ENCODE measurements around the gene ING5. TPM values are rescaled to one million over a fixed set of nuclear protein-coding genes. Genes with fewer than 3 reads are reported as not detected.
"Not testable (repeated sequence)": the region's sequence is repeated elsewhere in the genome, so short reads cannot be mapped to it uniquely, and the experiment has no call there.

The ING5 gene
- total RNA-seq, 1 donor from 2014 or later: 41.5 TPM

GRCh38 chr2:241738040-241738686 lies 36.3 kb downstream of the ING5 start:
- no peak for TF ChIP-seq POLR2AphosphoS5 (IDR thresholded peaks at IDR 0.05; ENCODE audit: insufficient read depth in 1 of 2, low read depth in 1 of 2)
- TF ChIP-seq CTCF (IDR thresholded peaks at IDR 0.05): no peak
- no peak for TF ChIP-seq POLR2A (IDR thresholded peaks at IDR 0.05)
- Histone ChIP-seq H3K36me3 (no peaks in the 10 kb centered on the region), H3K4me3 (no peak overlapping the region), H3K27me3 (no peaks in the 10 kb centered on the region), H3K27ac (no peak overlapping the region), H3K9me3 (no peaks in the 10 kb centered on the region), H3K4me1 (peaks cover 30% of the 10 kb centered on the region)
- DNase-seq (ENCODE audit: extremely low spot score in 2 of 2): no peak
- intact Hi-C loops (cut with DNase I): no loop called here

- intact Hi-C loops (cut with DNase I): no loop called here
- H3K27ac ChIP-seq: no peak overlapping the region
- H3K9me3 ChIP-seq: no peaks in the 10 kb centered on the region
- H3K4me1 ChIP-seq: peaks cover 23% of the 10 kb centered on the region
- H3K4me3 ChIP-seq: no peak overlapping the region
- no peak for DNase-seq (ENCODE audit: extremely low spot score in 2 of 2)
- H3K27me3 ChIP-seq: no peaks in the 10 kb centered on the region
- TF ChIP-seq POLR2AphosphoS5 (IDR thresholded peaks at IDR 0.05; ENCODE audit: insufficient read depth in 1 of 2, low read depth in 1 of 2) (no peak), CTCF (IDR thresholded peaks at IDR 0.05) (no peak), POLR2A (IDR thresholded peaks at IDR 0.05) (no peak)
- H3K36me3 ChIP-seq: peaks cover 0 to 8% of the 10 kb centered on the region in 2 donors
Measured at GRCh38 chr2:241739177-241739576, 37.3 kb downstream of the ING5 start.

- Histone ChIP-seq H3K27ac (no peak overlapping the region), H3K36me3 (peaks cover 0 to 13% of the 10 kb centered on the region in 2 donors), H3K4me1 (peaks cover 23% of the 10 kb centered on the region), H3K27me3 (no peaks in the 10 kb centered on the region), H3K4me3 (no peak overlapping the region), H3K9me3 (no peaks in the 10 kb centered on the region)
- DNase-seq (ENCODE audit: extremely low spot score in 2 of 2): no peak
- intact Hi-C loops (cut with DNase I): loop anchor here (10.0 kb wide), 1 partner anchor 135 kb away; no protein-coding TSS in a partner anchor
- TF ChIP-seq POLR2A (IDR thresholded peaks at IDR 0.05): no peak
- TF ChIP-seq CTCF (IDR thresholded peaks at IDR 0.05): no peak
- TF ChIP-seq POLR2AphosphoS5 (IDR thresholded peaks at IDR 0.05; ENCODE audit: insufficient read depth in 1 of 2, low read depth in 1 of 2): no peak
Measured at GRCh38 chr2:241739651-241740050, 37.8 kb downstream of the ING5 start.

- no peak overlapping the region for H3K4me3 ChIP-seq
- TF ChIP-seq POLR2AphosphoS5 (IDR thresholded peaks at IDR 0.05; ENCODE audit: insufficient read depth in 1 of 2, low read depth in 1 of 2) (no peak), POLR2A (IDR thresholded peaks at IDR 0.05) (no peak), CTCF (IDR thresholded peaks at IDR 0.05) (no peak)
- no peak overlapping the region for H3K27ac ChIP-seq
- no peak for DNase-seq (ENCODE audit: extremely low spot score in 2 of 2)
- H3K9me3 ChIP-seq: no peaks in the 10 kb centered on the region
- peaks cover 0 to 26% of the 10 kb centered on the region in 2 donors for H3K36me3 ChIP-seq
- intact Hi-C loops (cut with DNase I): loop anchor here (10.0 kb wide), 1 partner anchor 134 kb away; no protein-coding TSS in a partner anchor
- H3K27me3 ChIP-seq: no peaks in the 10 kb centered on the region
- H3K4me1 ChIP-seq: peaks cover 13% of the 10 kb centered on the region
Measured at GRCh38 chr2:241741016-241741415, 39.2 kb downstream of the ING5 start.

- Histone ChIP-seq H3K27me3 (no peaks in the 10 kb centered on the region), H3K36me3 (peaks cover 0 to 32% of the 10 kb centered on the region in 2 donors)
- intact Hi-C loops (cut with DNase I): loop anchor here (10.0 kb wide), 1 partner anchor 132 kb away; no protein-coding TSS in a partner anchor
Measured at GRCh38 chr2:241742320-241742939, 40.6 kb downstream of the ING5 start.

GRCh38 chr2:241743008-241743407 lies 41.2 kb downstream of the ING5 start:
- not testable (repeated sequence) for H3K4me3 ChIP-seq; H3K27ac ChIP-seq; H3K27me3 ChIP-seq; DNase-seq (ENCODE audit: extremely low spot score in 2 of 2); H3K4me1 ChIP-seq; H3K9me3 ChIP-seq
- peaks cover 0 to 32% of the 10 kb centered on the region in 2 donors for H3K36me3 ChIP-seq
- intact Hi-C loops (cut with DNase I): loop anchor here (10.0 kb wide), 1 partner anchor 132 kb away; no protein-coding TSS in a partner anchor

More at GRCh38 chr2:241742320-241742939, 40.6 kb downstream of the ING5 start:
- peaks cover 2% of the 10 kb centered on the region for H3K4me1 ChIP-seq
- H3K4me3 ChIP-seq: no peak overlapping the region
- no peak for DNase-seq (ENCODE audit: extremely low spot score in 2 of 2)
- no peak for TF ChIP-seq POLR2AphosphoS5 (IDR thresholded peaks at IDR 0.05; ENCODE audit: insufficient read depth in 1 of 2, low read depth in 1 of 2)
- no peak for TF ChIP-seq POLR2A (IDR thresholded peaks at IDR 0.05)
- no peak for TF ChIP-seq CTCF (IDR thresholded peaks at IDR 0.05)
- H3K27ac ChIP-seq: no peak overlapping the region
- no peaks in the 10 kb centered on the region for H3K9me3 ChIP-seq

Measured in vagina (tissue), 2 donors.